GM21447 (cell line): ENCODE results near the gene MMS19.

Source experiments
- ATAC-seq: cut with Tn5 transposase; IDR thresholded peaks from one replicate; pipeline ENCODE4 v1.9.1; 2021; ENCODE audit not compliant: unreplicated experiment

MMS19 gene

GRCh38 chr10:97525683-97526110 is 27.5 kb upstream of the MMS19 start:
- ATAC-seq: no peak

GRCh38 chr10:97525086-97525485 is 26.9 kb upstream of the MMS19 start:
- no peak for ATAC-seq

GRCh38 chr10:97522937-97523336 is 24.7 kb upstream of the MMS19 start:
- no peak for ATAC-seq

GRCh38 chr10:97522071-97522470 is 23.8 kb upstream of the MMS19 start:
- ATAC-seq: no peak

- ATAC-seq: no peak
Measured at GRCh38 chr10:97520978-97521761, 22.9 kb upstream of the MMS19 start.

- no peak for ATAC-seq
Measured at GRCh38 chr10:97520520-97520919, 22.3 kb upstream of the MMS19 start.

- ATAC-seq: no peak
Measured at GRCh38 chr10:97519342-97519741, 21.1 kb upstream of the MMS19 start.

- no peak for ATAC-seq
Measured at GRCh38 chr10:97518301-97519043, 20.2 kb upstream of the MMS19 start.

GRCh38 chr10:97517778-97518300 is 19.6 kb upstream of the MMS19 start:
- ATAC-seq: no peak

- no peak for ATAC-seq
Measured at GRCh38 chr10:97517096-97517750, 19.0 kb upstream of the MMS19 start.

GRCh38 chr10:97515271-97515978 is 17.2 kb upstream of the MMS19 start:
- no peak for ATAC-seq

GRCh38 chr10:97514344-97514743 is 16.1 kb upstream of the MMS19 start:
- no peak for ATAC-seq

- no peak for ATAC-seq
Measured at GRCh38 chr10:97512993-97513392, 14.8 kb upstream of the MMS19 start.

GRCh38 chr10:97511711-97512440 is 13.7 kb upstream of the MMS19 start:
- no peak for ATAC-seq

GRCh38 chr10:97510686-97511085 is 12.5 kb upstream of the MMS19 start:
- no peak for ATAC-seq

GRCh38 chr10:97509120-97509680 is 11.0 kb upstream of the MMS19 start:
- ATAC-seq: no peak

- no peak for ATAC-seq
Measured at GRCh38 chr10:97508342-97508741, 10.1 kb upstream of the MMS19 start.

GRCh38 chr10:97506199-97506991 is 8.2 kb upstream of the MMS19 start:
- no peak for ATAC-seq

- no peak for ATAC-seq
Measured at GRCh38 chr10:97505152-97505551, 6.9 kb upstream of the MMS19 start.
